Measurements from ENCODE around the gene NPB. TPM values are rescaled to one million over a fixed set of nuclear protein-coding genes. Genes with fewer than 3 reads are reported as not detected.

Gene NPB
- total RNA-seq, 6 donors from 2014 or later: 0.37 to 1.8 (median 0.94) TPM; not detected in 3

- no peak overlapping the region for H3K4me3 ChIP-seq
- H3K4me1 ChIP-seq: peaks cover 14 to 36% (median 14%) of the 10 kb centered on the region in 4 donors
- peak in 1 of 2 donors; percentile 52 for DNase-seq
- H3K36me3 ChIP-seq: no peaks in the 10 kb centered on the region
- peaks cover 0 to 3% (median 0%) of the 10 kb centered on the region in 4 donors for H3K27me3 ChIP-seq
- no peak for ATAC-seq (ENCODE audit: low FRiP score in 2 of 2)
- 63% methylated on average over 15 of the region's 15 CpGs; no CpG with 5 or more reads in 1 of the 2 donors for WGBS, 2 donors
- no peak for TF ChIP-seq POLR2AphosphoS5 (IDR thresholded peaks at IDR 0.05)
- TF ChIP-seq CTCF (IDR thresholded peaks at IDR 0.05): no peak
- no peak for TF ChIP-seq EP300 (IDR thresholded peaks at IDR 0.05)
- TF ChIP-seq POLR2A (IDR thresholded peaks at IDR 0.05): no peak
- no peak overlapping the region for H3K27ac ChIP-seq
- no peaks in the 10 kb centered on the region for H3K9me3 ChIP-seq
These were observed 37.2 kb downstream of the NPB start for GRCh38 chr17:81939218-81939617.

GRCh38 chr17:81939881-81940385 is 37.9 kb downstream of the NPB start:
- H3K27me3 ChIP-seq: peaks cover 0 to 3% (median 0%) of the 10 kb centered on the region in 4 donors
- DNase-seq (peak in 1 of 2 donors; percentile 77), ATAC-seq (ENCODE audit: low FRiP score in 2 of 2) (peak in 1 of 2 donors; percentile 28)
- no peak overlapping the region for H3K4me3 ChIP-seq
- H3K4me1 ChIP-seq: peaks cover 14 to 36% (median 14%) of the 10 kb centered on the region in 4 donors
- H3K27ac ChIP-seq: no peak overlapping the region
- WGBS, 2 donors: 47 to 71% methylated on average over 9 to 13 of the region's 21 CpGs
- no peaks in the 10 kb centered on the region for H3K9me3 ChIP-seq
- H3K36me3 ChIP-seq: no peaks in the 10 kb centered on the region
- TF ChIP-seq CTCF (IDR thresholded peaks at IDR 0.05) (no peak), POLR2A (IDR thresholded peaks at IDR 0.05) (no peak), EP300 (IDR thresholded peaks at IDR 0.05) (no peak), POLR2AphosphoS5 (IDR thresholded peaks at IDR 0.05) (no peak)

GRCh38 chr17:81940538-81941483 is 38.8 kb downstream of the NPB start:
- no peaks in the 10 kb centered on the region for H3K36me3 ChIP-seq
- no peak for ATAC-seq (ENCODE audit: low FRiP score in 2 of 2)
- 91 to 94% methylated on average over 32 to 50 of the region's 56 CpGs for WGBS, 2 donors
- TF ChIP-seq POLR2A (IDR thresholded peaks at IDR 0.05): no peak
- no peak for TF ChIP-seq POLR2AphosphoS5 (IDR thresholded peaks at IDR 0.05)
- TF ChIP-seq EP300 (IDR thresholded peaks at IDR 0.05): no peak
- no peak for TF ChIP-seq CTCF (IDR thresholded peaks at IDR 0.05)
- DNase-seq: peak in 1 of 2 donors; percentile 80
- no peak overlapping the region for H3K4me3 ChIP-seq
- H3K4me1 ChIP-seq: peaks cover 14 to 36% (median 14%) of the 10 kb centered on the region in 4 donors
- H3K27ac ChIP-seq: no peak overlapping the region
- peaks cover 0 to 3% (median 0%) of the 10 kb centered on the region in 4 donors for H3K27me3 ChIP-seq
- no peaks in the 10 kb centered on the region for H3K9me3 ChIP-seq

GRCh38 chr17:81941484-81942166 is 39.6 kb downstream of the NPB start:
- TF ChIP-seq POLR2AphosphoS5 (IDR thresholded peaks at IDR 0.05) (no peak), EP300 (IDR thresholded peaks at IDR 0.05) (no peak), POLR2A (IDR thresholded peaks at IDR 0.05) (no peak), CTCF (IDR thresholded peaks at IDR 0.05) (no peak)
- Histone ChIP-seq H3K36me3 (no peaks in the 10 kb centered on the region), H3K27ac (no peak overlapping the region), H3K4me1 (peaks cover 10 to 28% (median 12%) of the 10 kb centered on the region in 4 donors), H3K27me3 (peaks cover 0 to 3% (median 0%) of the 10 kb centered on the region in 4 donors), H3K9me3 (no peaks in the 10 kb centered on the region), H3K4me3 (no peak overlapping the region)
- WGBS, 2 donors: 54 to 65% methylated on average over 2 to 23 of the region's 30 CpGs
- ATAC-seq (ENCODE audit: low FRiP score in 2 of 2) (no peak), DNase-seq (no peak)
